Osteoblast (primary cell): ENCODE data around the gene NEDD8. TPM values are rescaled to one million over a fixed set of nuclear protein-coding genes. Genes with fewer than 3 reads are reported as not detected.
A peak's percentile ranks its signal among the peaks of the same experiment; 100 is the strongest.

ENCODE experiments used
- DNase-seq: peaks from one replicate; pipeline ENCODE4 v3.0.0; 2011; ENCODE audit warnings: low spot score, mixed read lengths; ENCODE audit not compliant: insufficient read length; ENCODE audit errors: missing footprints
- H2AFZ ChIP-seq: 2 replicates; pipeline ENCODE4 v1.6.0; 2011; ENCODE audit warnings: mild to moderate bottlenecking, low read length
- H3K27ac ChIP-seq: 2 replicates; pipeline ENCODE4 v1.5.1; 2011; ENCODE audit warnings: mild to moderate bottlenecking, low read depth, low read length, moderate library complexity
- H3K27me3 ChIP-seq: 2 replicates; pipeline ENCODE4 v1.6.0; 2012; ENCODE audit warnings: mild to moderate bottlenecking, control low read depth, inconsistent platforms, low read length, moderate library complexity; ENCODE audit not compliant: insufficient read depth
- H3K36me3 ChIP-seq: 2 replicates; pipeline ENCODE4 v1.5.1; 2011; ENCODE audit warnings: mild to moderate bottlenecking, low read length, control low read depth, moderate library complexity; ENCODE audit not compliant: insufficient read depth
- H3K4me1 ChIP-seq: 2 replicates; pipeline ENCODE4 v1.5.1; 2011; ENCODE audit warnings: mild to moderate bottlenecking, low read length, control low read depth, moderate library complexity; ENCODE audit not compliant: insufficient read depth
- H3K4me2 ChIP-seq: 2 replicates; pipeline ENCODE4 v1.6.0; 2011; ENCODE audit warnings: mild to moderate bottlenecking, low read length; ENCODE audit not compliant: insufficient read depth
- H3K4me3 ChIP-seq: fragments of 200-600 bp; sonication (generic); 3 replicates; pipeline ENCODE4 v1.5.1; 2012; ENCODE audit warnings: mild to moderate bottlenecking, low read length, inconsistent platforms; ENCODE audit not compliant: insufficient read depth
- H3K79me2 ChIP-seq: 2 replicates; pipeline ENCODE4 v1.6.0; 2012; ENCODE audit warnings: mild to moderate bottlenecking, low read length, control low read depth, inconsistent platforms; ENCODE audit not compliant: insufficient read depth
- H3K9me3 ChIP-seq: 2 replicates; pipeline ENCODE4 v1.5.1; 2011; ENCODE audit warnings: low read depth, low read length, control low read depth
- H4K20me1 ChIP-seq: 2 replicates; pipeline ENCODE4 v1.6.0; 2012; ENCODE audit warnings: mild to moderate bottlenecking, low read length, control low read depth; ENCODE audit not compliant: insufficient read depth
- CTCF ChIP-seq: IDR thresholded peaks from 2 replicates; pipeline ENCODE4 v1.5.1; 2011; ENCODE audit warnings: mild to moderate bottlenecking, low read depth, low read length, moderate library complexity; ENCODE audit errors: extremely low read depth
- total RNA-seq: library from RNA; depleted of rRNA; stranded (reverse); fragments of >200 nt; gene quantifications from 2 replicates; pipeline ENCODE4 v1.2.3, GENCODE V29; 2012

The NEDD8 gene
- total RNA-seq, 1 donor: 69.1 TPM

GRCh38 chr14:24256960-24257359 lies 24.8 kb upstream of the NEDD8 start:
- TF ChIP-seq CTCF: no peak
- H3K4me2 ChIP-seq: no peak overlapping the region
- no peaks in the 10 kb centered on the region for H3K36me3 ChIP-seq
- H3K4me3 ChIP-seq: no peak overlapping the region
- H3K79me2 ChIP-seq: no peaks in the 10 kb centered on the region
- no peak overlapping the region for H3K27ac ChIP-seq
- no peaks in the 10 kb centered on the region for H3K9me3 ChIP-seq
- no peak overlapping the region for H2AFZ ChIP-seq
- DNase-seq: no peak
- no peaks in the 10 kb centered on the region for H4K20me1 ChIP-seq
- H3K27me3 ChIP-seq: no peaks in the 10 kb centered on the region
- H3K4me1 ChIP-seq: peaks cover 2% of the 10 kb centered on the region

GRCh38 chr14:24255931-24256711 lies 24.0 kb upstream of the NEDD8 start:
- Histone ChIP-seq H3K79me2 (no peaks in the 10 kb centered on the region), H4K20me1 (no peaks in the 10 kb centered on the region), H3K36me3 (no peaks in the 10 kb centered on the region), H3K4me2 (no peak overlapping the region), H3K9me3 (no peaks in the 10 kb centered on the region), H3K27ac (no peak overlapping the region), H3K4me3 (no peak overlapping the region), H2AFZ (no peak overlapping the region), H3K4me1 (peaks cover 8% of the 10 kb centered on the region), H3K27me3 (no peaks in the 10 kb centered on the region)
- no peak for TF ChIP-seq CTCF
- DNase-seq: no peak

- no peaks in the 10 kb centered on the region for H3K9me3 ChIP-seq
- H3K27ac ChIP-seq: no peak overlapping the region
- no peaks in the 10 kb centered on the region for H3K79me2 ChIP-seq
- TF ChIP-seq CTCF: no peak
- DNase-seq: no peak
- H3K4me2 ChIP-seq: no peak overlapping the region
- peaks cover 8% of the 10 kb centered on the region for H3K4me1 ChIP-seq
- H3K27me3 ChIP-seq: no peaks in the 10 kb centered on the region
- no peak overlapping the region for H2AFZ ChIP-seq
- no peaks in the 10 kb centered on the region for H4K20me1 ChIP-seq
- H3K4me3 ChIP-seq: no peak overlapping the region
- no peaks in the 10 kb centered on the region for H3K36me3 ChIP-seq
These were observed 23.3 kb upstream of the NEDD8 start for GRCh38 chr14:24255438-24255837.

GRCh38 chr14:24254630-24255392 lies 22.6 kb upstream of the NEDD8 start:
- peak; percentile 75 for DNase-seq
- Histone ChIP-seq H3K36me3 (no peaks in the 10 kb centered on the region), H3K27ac (no peak overlapping the region), H4K20me1 (no peaks in the 10 kb centered on the region), H2AFZ (no peak overlapping the region), H3K9me3 (no peaks in the 10 kb centered on the region), H3K4me2 (no peak overlapping the region), H3K79me2 (no peaks in the 10 kb centered on the region), H3K4me3 (no peak overlapping the region), H3K27me3 (no peaks in the 10 kb centered on the region), H3K4me1 (peaks cover 8% of the 10 kb centered on the region)
- no peak for TF ChIP-seq CTCF
